ENCODE results near the gene ADGRB3. TPM values are rescaled to one million over a fixed set of nuclear protein-coding genes. Genes with fewer than 3 reads are reported as not detected.

ADGRB3 gene
- polyA plus RNA-seq, 1 of the 3 experiments (the other 2 are of a cell fraction) = 0.12 TPM

GRCh38 chr6:68653706-68654089 is 18.6 kb downstream of the ADGRB3 start:
- no peak overlapping the region for H3K9ac ChIP-seq
- no peaks in the 10 kb centered on the region for H4K20me1 ChIP-seq (ENCODE audit: insufficient read depth)
- POLR2A ChIA-PET = no interaction called here
- H3K9me3 ChIP-seq = no peaks in the 10 kb centered on the region
- no peaks in the 10 kb centered on the region for H3K27me3 ChIP-seq (ENCODE audit: insufficient read depth)
- H3K4me3 ChIP-seq (ENCODE audit: low read depth in 2 of 2, low read length in 1 of 2) = no peak overlapping the region
- H3K36me3 ChIP-seq (replicated peaks in 1 of 2; ENCODE audit: control insufficient read depth in 1 of 2, insufficient read depth in 2 of 2, low read length in 1 of 2) = no peaks in the 10 kb centered on the region
- no peak overlapping the region for H3K4me2 ChIP-seq
- H2AFZ ChIP-seq (ENCODE audit: low read depth) = no peak overlapping the region
- H3K79me2 ChIP-seq (ENCODE audit: insufficient read depth) = no peaks in the 10 kb centered on the region
- WGBS (ENCODE audit: low lambda C conversion rate) = 36% methylated on average over 2 of the region's 2 CpGs
- no peaks in the 10 kb centered on the region for H3K9me2 ChIP-seq
- CTCF ChIA-PET = no interaction called here
- no peak overlapping the region for H3K27ac ChIP-seq (ENCODE audit: low read depth in 2 of 2, low read length in 1 of 2)
- TF ChIP-seq JUND (IDR thresholded peaks at IDR 0.05) (no peak), FOXJ3 (CRISPR knock-in tag; IDR thresholded peaks at IDR 0.05) (no peak), RCOR1 (IDR thresholded peaks at IDR 0.05; ENCODE audit: low read length) (no peak), ELF1 (IDR thresholded peaks at IDR 0.05) (no peak), EZH2phosphoT487 (IDR thresholded peaks at IDR 0.05; ENCODE audit: borderline replicate concordance, low read depth) (no peak), RXRA (IDR thresholded peaks at IDR 0.05; ENCODE audit: borderline replicate concordance, low read depth) (no peak), RAD21 (IDR thresholded peaks at IDR 0.05; ENCODE audit: low read length) (no peak), EP300 (IDR thresholded peaks at IDR 0.05; ENCODE audit: borderline replicate concordance in 1 of 2, low read depth in 1 of 2, low read length in 1 of 2) (no peak), NFIC (IDR thresholded peaks at IDR 0.05; ENCODE audit: borderline replicate concordance) (no peak), FOXM1 (IDR thresholded peaks at IDR 0.05; ENCODE audit: low read depth) (no peak), POLR2AphosphoS5 (IDR thresholded peaks at IDR 0.05; ENCODE audit: low read depth, low read length) (no peak)
- TF ChIP-seq, protein P1, sequence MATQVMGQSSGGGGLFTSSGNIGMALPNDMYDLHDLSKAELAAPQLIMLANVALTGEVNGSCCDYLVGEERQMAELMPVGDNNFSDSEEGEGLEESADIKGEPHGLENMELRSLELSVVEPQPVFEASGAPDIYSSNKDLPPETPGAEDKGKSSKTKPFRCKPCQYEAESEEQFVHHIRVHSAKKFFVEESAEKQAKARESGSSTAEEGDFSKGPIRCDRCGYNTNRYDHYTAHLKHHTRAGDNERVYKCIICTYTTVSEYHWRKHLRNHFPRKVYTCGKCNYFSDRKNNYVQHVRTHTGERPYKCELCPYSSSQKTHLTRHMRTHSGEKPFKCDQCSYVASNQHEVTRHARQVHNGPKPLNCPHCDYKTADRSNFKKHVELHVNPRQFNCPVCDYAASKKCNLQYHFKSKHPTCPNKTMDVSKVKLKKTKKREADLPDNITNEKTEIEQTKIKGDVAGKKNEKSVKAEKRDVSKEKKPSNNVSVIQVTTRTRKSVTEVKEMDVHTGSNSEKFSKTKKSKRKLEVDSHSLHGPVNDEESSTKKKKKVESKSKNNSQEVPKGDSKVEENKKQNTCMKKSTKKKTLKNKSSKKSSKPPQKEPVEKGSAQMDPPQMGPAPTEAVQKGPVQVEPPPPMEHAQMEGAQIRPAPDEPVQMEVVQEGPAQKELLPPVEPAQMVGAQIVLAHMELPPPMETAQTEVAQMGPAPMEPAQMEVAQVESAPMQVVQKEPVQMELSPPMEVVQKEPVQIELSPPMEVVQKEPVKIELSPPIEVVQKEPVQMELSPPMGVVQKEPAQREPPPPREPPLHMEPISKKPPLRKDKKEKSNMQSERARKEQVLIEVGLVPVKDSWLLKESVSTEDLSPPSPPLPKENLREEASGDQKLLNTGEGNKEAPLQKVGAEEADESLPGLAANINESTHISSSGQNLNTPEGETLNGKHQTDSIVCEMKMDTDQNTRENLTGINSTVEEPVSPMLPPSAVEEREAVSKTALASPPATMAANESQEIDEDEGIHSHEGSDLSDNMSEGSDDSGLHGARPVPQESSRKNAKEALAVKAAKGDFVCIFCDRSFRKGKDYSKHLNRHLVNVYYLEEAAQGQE (IDR thresholded peaks at IDR 0.05; ENCODE audit: low read depth, low read length) = no peak
- TF ChIP-seq, protein P2, sequence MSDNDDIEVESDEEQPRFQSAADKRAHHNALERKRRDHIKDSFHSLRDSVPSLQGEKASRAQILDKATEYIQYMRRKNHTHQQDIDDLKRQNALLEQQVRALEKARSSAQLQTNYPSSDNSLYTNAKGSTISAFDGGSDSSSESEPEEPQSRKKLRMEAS (IDR thresholded peaks at IDR 0.05; ENCODE audit: low read depth) = no peak
- TF ChIP-seq, protein P3, sequence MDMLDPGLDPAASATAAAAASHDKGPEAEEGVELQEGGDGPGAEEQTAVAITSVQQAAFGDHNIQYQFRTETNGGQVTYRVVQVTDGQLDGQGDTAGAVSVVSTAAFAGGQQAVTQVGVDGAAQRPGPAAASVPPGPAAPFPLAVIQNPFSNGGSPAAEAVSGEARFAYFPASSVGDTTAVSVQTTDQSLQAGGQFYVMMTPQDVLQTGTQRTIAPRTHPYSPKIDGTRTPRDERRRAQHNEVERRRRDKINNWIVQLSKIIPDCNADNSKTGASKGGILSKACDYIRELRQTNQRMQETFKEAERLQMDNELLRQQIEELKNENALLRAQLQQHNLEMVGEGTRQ (IDR thresholded peaks at IDR 0.05; ENCODE audit: borderline replicate concordance, low read depth, low read length) = no peak
- H3F3A ChIP-seq (replicated peaks; ENCODE audit: insufficient read depth) = no peaks in the 10 kb centered on the region
- H3K4me1 ChIP-seq (ENCODE audit: control insufficient read depth in 1 of 2, insufficient read depth in 2 of 2, low read depth in 1 of 2, low read length in 1 of 2) = peaks cover 0 to 8% of the 10 kb centered on the region in 2 experiments; a peak in 3 of 4 replicates
- no peak for DNase-seq

GRCh38 chr6:68654134-68654533 is 19.1 kb downstream of the ADGRB3 start:
- Histone ChIP-seq H3K9me3 (no peaks in the 10 kb centered on the region), H3K4me1 (ENCODE audit: control insufficient read depth in 1 of 2, insufficient read depth in 2 of 2, low read depth in 1 of 2, low read length in 1 of 2) (peaks cover 0 to 8% of the 10 kb centered on the region in 2 experiments; a peak in 3 of 4 replicates), H3K79me2 (ENCODE audit: insufficient read depth) (no peaks in the 10 kb centered on the region), H4K20me1 (ENCODE audit: insufficient read depth) (no peaks in the 10 kb centered on the region), H2AFZ (ENCODE audit: low read depth) (no peak overlapping the region), H3K9ac (no peak overlapping the region), H3K4me2 (no peak overlapping the region), H3K27ac (ENCODE audit: low read depth in 2 of 2, low read length in 1 of 2) (no peak overlapping the region), H3K4me3 (ENCODE audit: low read depth in 2 of 2, low read length in 1 of 2) (no peak overlapping the region), H3F3A (replicated peaks; ENCODE audit: insufficient read depth) (no peaks in the 10 kb centered on the region), H3K9me2 (no peaks in the 10 kb centered on the region), H3K36me3 (replicated peaks in 1 of 2; ENCODE audit: control insufficient read depth in 1 of 2, insufficient read depth in 2 of 2, low read length in 1 of 2) (no peaks in the 10 kb centered on the region), H3K27me3 (ENCODE audit: insufficient read depth) (no peaks in the 10 kb centered on the region)
- WGBS (ENCODE audit: low lambda C conversion rate) = 22% methylated on average over 2 of the region's 2 CpGs
- DNase-seq = no peak
- ChIA-PET POLR2A (no interaction called here), CTCF (no interaction called here)
- TF ChIP-seq RAD21 (IDR thresholded peaks at IDR 0.05; ENCODE audit: low read length) (no peak), EP300 (IDR thresholded peaks at IDR 0.05; ENCODE audit: borderline replicate concordance in 1 of 2, low read depth in 1 of 2, low read length in 1 of 2) (no peak), TCF12 (IDR thresholded peaks at IDR 0.05) (no peak), SIN3A (IDR thresholded peaks at IDR 0.05; ENCODE audit: borderline replicate concordance, low read depth, low read length) (no peak)
- TF ChIP-seq, protein P1 (IDR thresholded peaks at IDR 0.05; ENCODE audit: low read depth, low read length) = no peak
- TF ChIP-seq, protein P2 (IDR thresholded peaks at IDR 0.05; ENCODE audit: low read depth) = no peak
- TF ChIP-seq, protein P3 (IDR thresholded peaks at IDR 0.05; ENCODE audit: borderline replicate concordance, low read depth, low read length) = no peak
